Peyer's patch (tissue), 4 donors: ENCODE data around the gene GLB1L. TPM values are rescaled to one million over a fixed set of nuclear protein-coding genes. Genes with fewer than 3 reads are reported as not detected.

ENCODE experiments used
- DNase-seq, 3 donors: peaks; one replicate each; pipeline ENCODE4 v3.0.0-alpha.2; 2017 to 2019
- H3K27ac ChIP-seq, 4 donors: fragments of 200-600 bp; sonication (generic); one replicate each; pipeline ENCODE4 v1.5.1; 2016 to 2019
- H3K27me3 ChIP-seq, 2 donors: fragments of 200-600 bp; sonication (generic); one replicate each; pipeline ENCODE4 v1.5.1; 2019
- H3K36me3 ChIP-seq, 3 donors: fragments of 200-600 bp; sonication (generic); one replicate each; pipeline ENCODE4 v1.5.1; 2016 to 2019
- H3K4me1 ChIP-seq, 4 donors: fragments of 200-600 bp; sonication (generic); one replicate each; pipeline ENCODE4 v1.5.1; 2016 to 2019
- H3K4me3 ChIP-seq, 4 donors: fragments of 200-600 bp; sonication (generic); 1 replicate in 3 of 4; 2 replicates in 1 of 4; pipeline ENCODE4 v1.5.1; 2016 to 2019; ENCODE audit warnings: mild to moderate bottlenecking in 1 of 4
- H3K9me3 ChIP-seq, 4 donors: fragments of 200-600 bp; sonication (generic); one replicate each; pipeline ENCODE4 v1.5.1; 2016 to 2019; ENCODE audit warnings: mild to moderate bottlenecking in 1 of 4
- CTCF ChIP-seq, 6 experiments: fragments of 450-650 bp in 4 of 6; fragments of 200-600 bp in 2 of 6; sonication (generic) in 1 of 6; IDR thresholded peaks; one replicate each; pipeline ENCODE4 v1.5.1; 2017 to 2019; ENCODE audit warnings: antibody characterized with exemption in 6 of 6, mild to moderate bottlenecking in 3 of 6, moderate library complexity in 1 of 6
- POLR2A ChIP-seq, 2 donors: fragments of 450-650 bp; IDR thresholded peaks; one replicate each; pipeline ENCODE4 v1.5.1; 2017; ENCODE audit warnings: antibody characterized with exemption in 2 of 2, mild to moderate bottlenecking in 2 of 2, moderate library complexity in 2 of 2
- total RNA-seq, 4 donors: library from RNA; depleted of rRNA; stranded (reverse); fragments of >200 nt; gene quantifications; one replicate each; pipeline ENCODE4 v1.1.0, GENCODE V29; 2016

Gene GLB1L
- total RNA-seq, 4 donors from 2014 or later: 2.7 to 9.5 (median 7.0) TPM; not detected in 1

GRCh38 chr2:219220652-219221402 lies 24.4 kb downstream of the GLB1L start:
- no peak for TF ChIP-seq CTCF (IDR thresholded peaks at IDR 0.05)
- no peak for TF ChIP-seq POLR2A (IDR thresholded peaks at IDR 0.05)
- peaks cover 0 to 64% (median 0%) of the 10 kb centered on the region in 3 donors for H3K36me3 ChIP-seq
- peaks cover 0 to 32% (median 10%) of the 10 kb centered on the region in 4 donors for H3K4me1 ChIP-seq
- DNase-seq: no peak
- no peaks in the 10 kb centered on the region for H3K9me3 ChIP-seq
- H3K4me3 ChIP-seq: no peak overlapping the region
- H3K27me3 ChIP-seq: no peaks in the 10 kb centered on the region
- H3K27ac ChIP-seq: no peak overlapping the region

- Histone ChIP-seq H3K9me3 (no peaks in the 10 kb centered on the region), H3K4me3 (no peak overlapping the region), H3K36me3 (peaks cover 0 to 57% (median 0%) of the 10 kb centered on the region in 3 donors), H3K4me1 (peaks cover 0 to 32% (median 10%) of the 10 kb centered on the region in 4 donors), H3K27ac (peak overlapping the region in 1 of 4 donors; percentile 82), H3K27me3 (no peaks in the 10 kb centered on the region)
- TF ChIP-seq CTCF (IDR thresholded peaks at IDR 0.05) (no peak), POLR2A (IDR thresholded peaks at IDR 0.05) (no peak)
- DNase-seq: no peak
These were observed 25.3 kb downstream of the GLB1L start for GRCh38 chr2:219219784-219220532.

- Histone ChIP-seq H3K9me3 (no peaks in the 10 kb centered on the region), H3K4me1 (peaks cover 0 to 32% (median 10%) of the 10 kb centered on the region in 4 donors), H3K36me3 (peaks cover 0 to 53% (median 0%) of the 10 kb centered on the region in 3 donors)
These were observed 26.2 kb downstream of the GLB1L start, which contains the start of gene ABCB6 for GRCh38 chr2:219218732-219219701. Gene ABCB6 (minus strand): TSS chr2:219218958. CDS start chr2:219218673, 285 bp downstream.

GRCh38 chr2:219218217-219218731 lies 27.0 kb downstream of the GLB1L start:
- Histone ChIP-seq H3K9me3 (no peaks in the 10 kb centered on the region), H3K27me3 (no peaks in the 10 kb centered on the region), H3K27ac (peak overlapping the region; percentile 79 to 94 (median 85)), H3K36me3 (peaks cover 0 to 48% (median 0%) of the 10 kb centered on the region in 3 donors), H3K4me1 (peaks cover 0 to 32% (median 10%) of the 10 kb centered on the region in 4 donors), H3K4me3 (peak overlapping the region; percentile 50 to 59 (median 56))
- TF ChIP-seq POLR2A (IDR thresholded peaks at IDR 0.05): no peak
- TF ChIP-seq CTCF (IDR thresholded peaks at IDR 0.05): peak in 2 of 6 experiments; percentile 3 to 14
- peak; percentile 22 to 76 (median 70) for DNase-seq

More at GRCh38 chr2:219218732-219219701, 26.2 kb downstream of the GLB1L start, which contains the start of gene ABCB6:
- no peaks in the 10 kb centered on the region for H3K27me3 ChIP-seq
- H3K4me3 ChIP-seq: peak within 1 kb of the TSS; percentile 50 to 59 (median 56)
- H3K27ac ChIP-seq: peak within 1 kb of the TSS; percentile 79 to 94 (median 85)
- TF ChIP-seq CTCF (IDR thresholded peaks at IDR 0.05): peak in 1 of 6 experiments; percentile 9
- peak; percentile 51 to 59 for TF ChIP-seq POLR2A (IDR thresholded peaks at IDR 0.05)
- DNase-seq: peak; percentile 94 to 97 (median 96)
